Astrocyte of the cerebellum (primary cell): ENCODE results near the gene MAP2K7.
A peak's percentile ranks its signal among the peaks of the same experiment; 100 is the strongest.

Experiments used
- DNase-seq: peaks from one replicate; pipeline ENCODE4 v3.0.0-alpha.2; 2011; ENCODE audit warnings: low read depth
- H3K4me3 ChIP-seq: 2 replicates; pipeline ENCODE4 v1.5.1; 2011; ENCODE audit warnings: mild to moderate bottlenecking, low read depth, low read length, moderate library complexity
- CTCF ChIP-seq: IDR thresholded peaks from 2 replicates; pipeline ENCODE4 v1.5.1; 2012; ENCODE audit warnings: low read length, low read depth, moderate library complexity, mild to moderate bottlenecking; ENCODE audit errors: missing control alignments
- in situ Hi-C: cut with HindIII; loops from 2 replicates; pipeline ENCODE4 v1.10.0; 2017; ENCODE audit warnings: low sequenced_read_pairs

MAP2K7 gene

GRCh38 chr19:7872306-7873204 is 31.1 kb upstream of the MAP2K7 start:
- no peak for TF ChIP-seq CTCF
- no peak overlapping the region for H3K4me3 ChIP-seq
- no peak for DNase-seq
- in situ Hi-C loops = no loop called here

- no peak for DNase-seq
- H3K4me3 ChIP-seq = peak overlapping the region; percentile 25
- no peak for TF ChIP-seq CTCF
- in situ Hi-C loops = no loop called here
Measured at GRCh38 chr19:7873304-7874075, 30.2 kb upstream of the MAP2K7 start.

- in situ Hi-C loops = no loop called here
- H3K4me3 ChIP-seq = peak within 1 kb of the TSS; percentile 25
- no peak for TF ChIP-seq CTCF
- DNase-seq = no peak
Measured at GRCh38 chr19:7874076-7874896, 29.4 kb upstream of the MAP2K7 start, which contains the start of gene PRR36. TSS of gene PRR36 (minus strand) at chr19:7874390. CDS start at chr19:7873689, 701 bp downstream.

- TF ChIP-seq CTCF = no peak
- in situ Hi-C loops = no loop called here
- DNase-seq = no peak
- no peak overlapping the region for H3K4me3 ChIP-seq
Measured at GRCh38 chr19:7874897-7875273, 28.8 kb upstream of the MAP2K7 start.

- H3K4me3 ChIP-seq = no peak overlapping the region
- no peak for TF ChIP-seq CTCF
- in situ Hi-C loops = no loop called here
- DNase-seq = no peak
Measured at GRCh38 chr19:7877249-7877836, 26.3 kb upstream of the MAP2K7 start.
